B cell (primary cell): ENCODE data around the gene RRM1.

Experiments used
- CTCF ChIP-seq: fragments of 200-600 bp; IDR thresholded peaks from one replicate; pipeline ENCODE4 v1.8.0; 2022; ENCODE audit warnings: antibody characterized with exemption, mild to moderate bottlenecking
- EZH2 ChIP-seq: IDR thresholded peaks from 2 replicates; pipeline ENCODE4 v1.6.1; 2012; ENCODE audit warnings: borderline replicate concordance, low read depth, mild to moderate bottlenecking, moderate library complexity, low read length; ENCODE audit not compliant: insufficient read depth, poor library complexity, severe bottlenecking

GRCh38 chr11:4105916-4106315, 11.3 kb downstream of the RRM1 start:
- TF ChIP-seq CTCF, result no peak
- no peak for TF ChIP-seq EZH2
